Midbrain (tissue), 1 donor: ENCODE data around the gene APC.
A peak's percentile ranks its signal among the peaks of the same experiment; 100 is the strongest.

Experiments
- DNase-seq: peaks from one replicate; lab custom pipeline; 2025; lab: John Stamatoyannopoulos, UW

APC gene

GRCh38 chr5:112784726-112785125 lies 47.0 kb downstream of the APC start:
- DNase-seq = no peak

GRCh38 chr5:112787261-112787660 lies 49.6 kb downstream of the APC start:
- DNase-seq = no peak

GRCh38 chr5:112787896-112788295 lies 50.2 kb downstream of the APC start:
- DNase-seq = no peak

- no peak for DNase-seq
Observed at GRCh38 chr5:112793201-112793600, 55.5 kb downstream of the APC start.

GRCh38 chr5:112794410-112794809 lies 56.7 kb downstream of the APC start:
- DNase-seq = no peak

GRCh38 chr5:112795342-112795741 lies 57.7 kb downstream of the APC start:
- DNase-seq = no peak

- no peak for DNase-seq
Observed at GRCh38 chr5:112795944-112796678, 58.4 kb downstream of the APC start.

GRCh38 chr5:112799661-112800060 lies 62.0 kb downstream of the APC start:
- no peak for DNase-seq

GRCh38 chr5:112800891-112801290 lies 63.2 kb downstream of the APC start:
- no peak for DNase-seq

- DNase-seq = no peak
Observed at GRCh38 chr5:112811023-112811422, 73.3 kb downstream of the APC start.

- DNase-seq = no peak
Observed at GRCh38 chr5:112812549-112812948, 74.9 kb downstream of the APC start.

- no peak for DNase-seq
Observed at GRCh38 chr5:112820246-112820645, 82.6 kb downstream of the APC start.

- DNase-seq = no peak
Observed at GRCh38 chr5:112822456-112822855, 84.8 kb downstream of the APC start.

- DNase-seq = no peak
Observed at GRCh38 chr5:112823181-112823580, 85.5 kb downstream of the APC start.

GRCh38 chr5:112823656-112824055 lies 86.0 kb downstream of the APC start:
- no peak for DNase-seq

GRCh38 chr5:112824197-112824596 lies 86.5 kb downstream of the APC start:
- DNase-seq = no peak

GRCh38 chr5:112830378-112830777 lies 92.7 kb downstream of the APC start:
- no peak for DNase-seq

GRCh38 chr5:112833971-112834370 lies 96.3 kb downstream of the APC start:
- DNase-seq = no peak

- no peak for DNase-seq
Observed at GRCh38 chr5:112844489-112844888, 106.8 kb downstream of the APC start.

- no peak for DNase-seq
Observed at GRCh38 chr5:112846556-112846955, 108.9 kb downstream of the APC start.

GRCh38 chr5:112847306-112847705 lies 109.6 kb downstream of the APC start:
- no peak for DNase-seq

GRCh38 chr5:112848116-112848811 lies 110.6 kb downstream of the APC start:
- peak; percentile 52 for DNase-seq

GRCh38 chr5:112849912-112850311 lies 112.2 kb downstream of the APC start:
- DNase-seq = no peak

- no peak for DNase-seq
Observed at GRCh38 chr5:112854651-112855050, 117.0 kb downstream of the APC start.
